ENCODE measurements around the gene TRAPPC10. TPM values are rescaled to one million over a fixed set of nuclear protein-coding genes. Genes with fewer than 3 reads are reported as not detected.

Gene TRAPPC10
- total and polyA plus RNA-seq, 4 donors = 23.8 to 27.1 (median 24.6) TPM

DNA sequence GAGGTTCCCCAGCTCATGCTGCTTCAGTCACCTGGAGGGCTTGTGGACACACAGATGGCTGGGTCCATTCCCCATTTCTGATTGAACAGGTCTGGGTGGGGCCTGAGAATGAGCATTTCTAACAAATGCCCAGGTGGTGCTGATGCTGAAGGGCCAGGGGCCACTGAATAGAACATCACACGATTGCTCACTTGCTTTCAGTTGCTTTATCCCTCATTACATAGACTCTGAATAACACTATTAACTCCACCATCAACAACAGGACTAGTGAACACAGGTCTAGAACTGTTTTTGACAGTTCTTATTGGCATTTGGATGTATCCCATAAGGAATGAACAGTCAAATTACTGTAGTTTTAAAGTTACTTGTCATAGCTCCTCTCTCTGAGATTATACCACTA lies 12.1 kb downstream of the TRAPPC10 start:
- no peak for DNase-seq (ENCODE audit: low read depth in 4 of 6, low spot score in 6 of 6)
- no peak overlapping the region for H3K27ac ChIP-seq (ENCODE audit: low read depth, low read length)
- H3K36me3 ChIP-seq (ENCODE audit: control insufficient read depth, insufficient read depth, low read length) = no peaks in the 10 kb centered on the region
- no peaks in the 10 kb centered on the region for H3K9me3 ChIP-seq (ENCODE audit: control insufficient read depth, insufficient read depth, low read length)
- H3K4me1 ChIP-seq (ENCODE audit: control insufficient read depth, insufficient read depth, low read length) = peaks cover 28% of the 10 kb centered on the region
- no peaks in the 10 kb centered on the region for H3K27me3 ChIP-seq (ENCODE audit: control insufficient read depth, insufficient read depth, low read length)
- no peak overlapping the region for H3K4me3 ChIP-seq (ENCODE audit: low read depth, low read length)
- WGBS (ENCODE audit: insufficient coverage) = no CpG with 5 or more reads among the region's 1 CpG

- Histone ChIP-seq H3K27me3 (ENCODE audit: control insufficient read depth, insufficient read depth, low read length) (no peaks in the 10 kb centered on the region), H3K36me3 (ENCODE audit: control insufficient read depth, insufficient read depth, low read length) (no peaks in the 10 kb centered on the region), H3K27ac (ENCODE audit: low read depth, low read length) (peak overlapping the region; percentile 57), H3K4me1 (ENCODE audit: control insufficient read depth, insufficient read depth, low read length) (peaks cover 31% of the 10 kb centered on the region), H3K4me3 (ENCODE audit: low read depth, low read length) (no peak overlapping the region), H3K9me3 (ENCODE audit: control insufficient read depth, insufficient read depth, low read length) (no peaks in the 10 kb centered on the region)
- peak in 2 of 6 donors; percentile 23 to 26 for DNase-seq (ENCODE audit: low read depth in 4 of 6, low spot score in 6 of 6)
- whole genome bisulfite sequencing (ENCODE audit: insufficient coverage) = 53% methylated on average over 7 of the region's 8 CpGs
Measured at GRCh38 chr21:44024887-44025353, 12.8 kb downstream of the TRAPPC10 start.

DNA sequence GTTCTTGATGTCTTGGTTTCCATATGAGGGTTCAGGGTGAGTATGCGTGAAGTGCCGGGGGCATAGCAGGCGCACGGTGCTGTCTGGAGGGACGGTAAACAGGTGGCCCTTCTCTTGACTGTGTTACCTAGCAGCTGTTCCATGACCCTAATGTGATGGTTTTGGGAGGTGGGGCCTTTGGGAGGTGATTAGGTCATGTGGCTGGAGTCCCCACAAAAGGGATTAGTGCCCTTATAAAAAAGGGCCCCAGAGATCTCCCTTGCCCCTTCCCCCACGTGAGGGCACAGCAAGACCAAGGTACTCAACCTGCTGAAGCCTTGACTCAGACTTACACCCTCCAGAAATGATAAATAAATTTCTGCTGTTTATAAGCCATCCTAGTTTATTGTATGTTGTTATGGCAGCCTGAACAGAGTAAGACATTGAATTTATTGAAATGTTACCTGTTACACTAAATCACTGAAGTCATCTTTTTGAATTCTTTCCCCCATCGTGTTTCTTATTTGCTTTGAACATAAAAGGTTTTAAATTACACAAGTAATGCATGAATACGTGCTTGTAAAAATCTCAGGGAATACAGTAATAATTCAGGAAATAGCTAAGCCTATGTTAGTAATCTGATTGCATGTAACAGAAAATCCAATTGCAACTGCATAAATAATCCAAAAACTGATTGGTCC lies 15.6 kb downstream of the TRAPPC10 start:
- no peak overlapping the region for H3K27ac ChIP-seq (ENCODE audit: low read depth, low read length)
- H3K4me1 ChIP-seq (ENCODE audit: control insufficient read depth, insufficient read depth, low read length) = peaks cover 31% of the 10 kb centered on the region
- no peaks in the 10 kb centered on the region for H3K36me3 ChIP-seq (ENCODE audit: control insufficient read depth, insufficient read depth, low read length)

GRCh38 chr21:44028287-44028659 lies 16.2 kb downstream of the TRAPPC10 start:
- H3K4me3 ChIP-seq (ENCODE audit: low read depth, low read length) = no peak overlapping the region
- H3K36me3 ChIP-seq (ENCODE audit: control insufficient read depth, insufficient read depth, low read length) = peaks cover 2% of the 10 kb centered on the region
- peaks cover 31% of the 10 kb centered on the region for H3K4me1 ChIP-seq (ENCODE audit: control insufficient read depth, insufficient read depth, low read length)
- H3K9me3 ChIP-seq (ENCODE audit: control insufficient read depth, insufficient read depth, low read length) = no peaks in the 10 kb centered on the region
- no peaks in the 10 kb centered on the region for H3K27me3 ChIP-seq (ENCODE audit: control insufficient read depth, insufficient read depth, low read length)
- no peak overlapping the region for H3K27ac ChIP-seq (ENCODE audit: low read depth, low read length)
- no peak for DNase-seq (ENCODE audit: low read depth in 4 of 6, low spot score in 6 of 6)
- 85% methylated on average over 4 of the region's 6 CpGs for WGBS (ENCODE audit: insufficient coverage)

More for the DNA sequence above, 15.6 kb downstream of the TRAPPC10 start:
- no peaks in the 10 kb centered on the region for H3K27me3 ChIP-seq (ENCODE audit: control insufficient read depth, insufficient read depth, low read length)
- no peak for DNase-seq (ENCODE audit: low read depth in 4 of 6, low spot score in 6 of 6)
- H3K4me3 ChIP-seq (ENCODE audit: low read depth, low read length) = no peak overlapping the region
- H3K9me3 ChIP-seq (ENCODE audit: control insufficient read depth, insufficient read depth, low read length) = no peaks in the 10 kb centered on the region
- 96% methylated on average over 5 of the region's 8 CpGs for WGBS (ENCODE audit: insufficient coverage)

GRCh38 chr21:44029460-44030087 lies 17.5 kb downstream of the TRAPPC10 start:
- WGBS (ENCODE audit: insufficient coverage) = 94% methylated on average over 5 of the region's 6 CpGs
- Histone ChIP-seq H3K4me3 (ENCODE audit: low read depth, low read length) (no peak overlapping the region), H3K4me1 (ENCODE audit: control insufficient read depth, insufficient read depth, low read length) (peaks cover 31% of the 10 kb centered on the region), H3K36me3 (ENCODE audit: control insufficient read depth, insufficient read depth, low read length) (peaks cover 5% of the 10 kb centered on the region), H3K9me3 (ENCODE audit: control insufficient read depth, insufficient read depth, low read length) (no peaks in the 10 kb centered on the region), H3K27me3 (ENCODE audit: control insufficient read depth, insufficient read depth, low read length) (no peaks in the 10 kb centered on the region), H3K27ac (ENCODE audit: low read depth, low read length) (no peak overlapping the region)
- DNase-seq (ENCODE audit: low read depth in 4 of 6, low spot score in 6 of 6) = no peak

DNA sequence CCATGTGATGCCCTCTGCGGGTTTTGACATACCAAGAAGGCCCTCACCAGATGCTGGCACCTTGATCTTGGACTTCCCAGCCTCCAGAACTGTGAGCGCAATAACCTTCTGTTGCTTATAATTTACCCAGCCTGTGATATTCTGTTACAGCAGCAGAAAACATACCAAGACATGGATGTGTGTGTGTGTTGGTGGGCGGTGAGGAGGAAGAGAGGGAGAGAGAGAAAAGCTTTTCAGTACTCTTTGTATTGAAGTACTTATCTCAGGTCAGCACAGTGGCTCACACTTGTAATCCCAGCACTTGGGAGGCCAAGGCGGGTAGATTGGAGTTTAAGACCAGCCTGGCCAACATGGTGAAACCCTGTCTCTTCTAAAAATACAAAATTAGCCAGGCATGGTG lies 23.1 kb downstream of the TRAPPC10 start:
- H3K27ac ChIP-seq (ENCODE audit: low read depth, low read length) = no peak overlapping the region

GRCh38 chr21:44038063-44038462 lies 26.0 kb downstream of the TRAPPC10 start:
- Histone ChIP-seq H3K9me3 (ENCODE audit: control insufficient read depth, insufficient read depth, low read length) (no peaks in the 10 kb centered on the region), H3K4me3 (ENCODE audit: low read depth, low read length) (no peak overlapping the region), H3K27me3 (ENCODE audit: control insufficient read depth, insufficient read depth, low read length) (no peaks in the 10 kb centered on the region), H3K4me1 (ENCODE audit: control insufficient read depth, insufficient read depth, low read length) (no peaks in the 10 kb centered on the region), H3K27ac (ENCODE audit: low read depth, low read length) (no peak overlapping the region), H3K36me3 (ENCODE audit: control insufficient read depth, insufficient read depth, low read length) (peaks cover 40% of the 10 kb centered on the region)
- 94% methylated on average over 11 of the region's 14 CpGs for WGBS (ENCODE audit: insufficient coverage)
- no peak for DNase-seq (ENCODE audit: low read depth in 4 of 6, low spot score in 6 of 6)

More for the DNA sequence above, 23.1 kb downstream of the TRAPPC10 start:
- H3K4me3 ChIP-seq (ENCODE audit: low read depth, low read length) = no peak overlapping the region
- no peaks in the 10 kb centered on the region for H3K4me1 ChIP-seq (ENCODE audit: control insufficient read depth, insufficient read depth, low read length)
- DNase-seq (ENCODE audit: low read depth in 4 of 6, low spot score in 6 of 6) = no peak
- H3K36me3 ChIP-seq (ENCODE audit: control insufficient read depth, insufficient read depth, low read length) = peaks cover 35% of the 10 kb centered on the region
- H3K9me3 ChIP-seq (ENCODE audit: control insufficient read depth, insufficient read depth, low read length) = no peaks in the 10 kb centered on the region
- 100% methylated on average over 3 of the region's 4 CpGs for WGBS (ENCODE audit: insufficient coverage)
- no peaks in the 10 kb centered on the region for H3K27me3 ChIP-seq (ENCODE audit: control insufficient read depth, insufficient read depth, low read length)

DNA sequence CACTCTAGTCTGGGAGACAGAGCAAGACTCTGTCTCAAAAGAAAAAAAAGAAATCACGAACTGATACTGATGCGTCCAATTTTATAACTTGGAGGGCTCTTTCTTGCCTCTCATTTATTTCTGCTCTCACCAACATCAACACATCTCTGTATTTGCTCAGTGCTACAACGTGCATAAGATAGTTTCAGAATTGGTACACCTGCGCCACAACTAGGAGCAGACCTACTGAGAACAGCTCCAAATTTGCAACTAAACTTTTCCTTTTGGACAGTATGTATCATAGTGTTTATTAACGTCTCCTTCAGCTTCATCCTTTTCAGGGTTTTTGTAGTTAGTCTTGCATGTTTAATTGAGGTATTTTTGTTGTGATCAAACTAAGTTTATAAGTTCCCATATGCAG lies 27.7 kb downstream of the TRAPPC10 start:
- WGBS (ENCODE audit: insufficient coverage) = 100% methylated on average over 1 of the region's 5 CpGs
- no peak overlapping the region for H3K4me3 ChIP-seq (ENCODE audit: low read depth, low read length)
- DNase-seq (ENCODE audit: low read depth in 4 of 6, low spot score in 6 of 6) = no peak
- no peaks in the 10 kb centered on the region for H3K27me3 ChIP-seq (ENCODE audit: control insufficient read depth, insufficient read depth, low read length)
- no peaks in the 10 kb centered on the region for H3K4me1 ChIP-seq (ENCODE audit: control insufficient read depth, insufficient read depth, low read length)
- no peak overlapping the region for H3K27ac ChIP-seq (ENCODE audit: low read depth, low read length)
- peaks cover 34% of the 10 kb centered on the region for H3K36me3 ChIP-seq (ENCODE audit: control insufficient read depth, insufficient read depth, low read length)
- no peaks in the 10 kb centered on the region for H3K9me3 ChIP-seq (ENCODE audit: control insufficient read depth, insufficient read depth, low read length)

DNA sequence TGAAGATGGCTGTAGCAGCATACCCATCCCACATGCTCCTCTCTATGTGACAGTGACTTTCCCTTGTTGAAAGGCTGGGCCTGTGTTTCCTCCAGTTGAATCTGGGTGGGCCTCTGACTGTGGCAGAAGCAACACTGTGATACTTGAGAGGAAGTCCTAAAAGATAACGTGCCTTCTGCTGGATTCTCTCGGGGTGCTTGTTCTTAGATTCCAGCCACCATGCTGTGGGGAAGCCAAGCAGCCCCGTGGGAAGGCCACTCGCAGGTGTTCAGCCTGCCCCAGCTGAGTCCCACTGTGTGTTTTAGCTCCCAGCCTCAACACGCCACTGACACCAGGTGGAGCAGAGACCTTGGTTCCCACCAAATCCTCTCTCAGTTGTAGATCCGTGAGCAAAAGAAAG lies 31.5 kb downstream of the TRAPPC10 start:
- Histone ChIP-seq H3K27ac (ENCODE audit: low read depth, low read length) (no peak overlapping the region), H3K4me1 (ENCODE audit: control insufficient read depth, insufficient read depth, low read length) (no peaks in the 10 kb centered on the region), H3K36me3 (ENCODE audit: control insufficient read depth, insufficient read depth, low read length) (peaks cover 27% of the 10 kb centered on the region), H3K4me3 (ENCODE audit: low read depth, low read length) (no peak overlapping the region), H3K27me3 (ENCODE audit: control insufficient read depth, insufficient read depth, low read length) (no peaks in the 10 kb centered on the region), H3K9me3 (ENCODE audit: control insufficient read depth, insufficient read depth, low read length) (no peaks in the 10 kb centered on the region)
- 75% methylated on average over 5 of the region's 6 CpGs for WGBS (ENCODE audit: insufficient coverage)
- DNase-seq (ENCODE audit: low read depth in 4 of 6, low spot score in 6 of 6) = no peak

DNA sequence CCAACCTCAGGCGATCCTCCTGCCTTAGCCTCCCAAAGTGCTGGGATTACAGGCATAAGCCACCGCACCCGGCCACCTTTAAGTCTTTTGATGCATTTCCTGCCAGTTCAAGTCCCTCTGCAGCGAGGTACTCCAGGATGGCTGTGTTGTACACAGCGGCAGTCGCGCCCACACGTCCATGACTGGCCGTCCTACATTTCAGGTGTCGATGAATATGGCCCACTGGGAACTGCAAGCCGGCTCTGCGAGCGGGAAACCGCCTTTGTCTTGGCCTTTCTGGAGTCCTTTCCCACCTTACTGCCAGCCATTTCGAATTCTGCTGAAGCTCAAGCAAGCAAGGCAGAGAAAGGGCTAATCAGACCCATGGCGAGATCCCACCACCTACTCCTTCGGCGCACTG lies 34.6 kb downstream of the TRAPPC10 start:
- H3K36me3 ChIP-seq (ENCODE audit: control insufficient read depth, insufficient read depth, low read length) = peaks cover 17% of the 10 kb centered on the region
- DNase-seq (ENCODE audit: low read depth in 4 of 6, low spot score in 6 of 6) = no peak
- H3K27ac ChIP-seq (ENCODE audit: low read depth, low read length) = no peak overlapping the region
- peaks cover 19% of the 10 kb centered on the region for H3K4me1 ChIP-seq (ENCODE audit: control insufficient read depth, insufficient read depth, low read length)
- no peaks in the 10 kb centered on the region for H3K9me3 ChIP-seq (ENCODE audit: control insufficient read depth, insufficient read depth, low read length)
- WGBS (ENCODE audit: insufficient coverage) = 97% methylated on average over 15 of the region's 18 CpGs
- H3K4me3 ChIP-seq (ENCODE audit: low read depth, low read length) = no peak overlapping the region
- H3K27me3 ChIP-seq (ENCODE audit: control insufficient read depth, insufficient read depth, low read length) = no peaks in the 10 kb centered on the region

Measured in spinal cord (tissue), 10 donors.